ENCODE data around the gene CHMP2A.
"Not testable (repeated sequence)": the region's sequence is repeated elsewhere in the genome, so short reads cannot be mapped to it uniquely, and the experiment has no call there.

CHMP2A gene

DNA sequence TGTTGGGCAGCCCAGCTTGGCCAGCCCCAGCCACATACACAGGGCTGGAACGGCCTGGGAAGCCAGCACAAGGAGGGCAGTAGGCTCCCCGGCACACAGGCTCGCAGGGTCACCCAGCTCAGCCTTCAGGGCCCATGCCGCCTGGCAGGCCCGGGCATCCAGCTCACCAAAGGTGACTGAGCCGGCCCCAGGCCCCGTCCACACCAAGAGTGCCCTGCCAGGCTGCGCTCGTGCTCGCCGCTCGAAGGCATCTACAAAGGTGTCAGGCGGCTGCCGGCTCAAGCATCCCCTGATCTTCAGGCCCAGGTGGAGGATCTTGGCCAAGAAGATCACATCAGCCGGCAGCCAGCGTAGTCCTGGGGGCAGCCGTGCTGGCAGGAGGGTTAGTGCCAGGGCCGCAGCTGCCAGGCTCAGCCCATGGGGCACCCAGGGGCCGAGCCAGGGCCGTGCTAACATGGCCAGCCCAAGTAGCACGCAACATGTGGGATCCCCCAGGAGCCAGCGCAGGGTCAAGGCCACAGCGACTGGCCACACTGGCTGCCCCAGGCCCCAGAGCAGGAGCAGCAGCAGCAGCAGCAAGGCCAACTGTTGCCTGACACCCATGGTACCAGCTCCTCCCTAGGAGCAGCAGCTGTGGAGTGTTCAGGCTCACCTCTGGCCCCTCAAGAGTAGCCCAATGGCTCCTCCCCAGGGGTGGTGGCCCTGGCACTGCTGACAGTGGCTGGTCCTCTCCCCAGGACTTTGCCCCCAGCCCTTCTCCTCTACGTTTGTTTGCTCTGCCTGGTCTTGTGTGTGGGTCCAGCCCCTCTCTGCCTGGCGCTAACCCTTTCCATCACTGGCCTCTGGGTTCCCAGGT, 43.3 kb downstream of the CHMP2A start, which contains the start of gene SLC27A5:
SLC27A5 (minus strand) TSS at position 640 of the 856 bp plus-strand sequence; CDS start at position 603, 37 bp downstream.
- no peak for DNase-seq (ENCODE audit: low read depth)

- DNase-seq (ENCODE audit: low read depth), result no peak
Observed at GRCh38 chr19:58510084-58510862, 44.6 kb downstream of the CHMP2A start.

DNA sequence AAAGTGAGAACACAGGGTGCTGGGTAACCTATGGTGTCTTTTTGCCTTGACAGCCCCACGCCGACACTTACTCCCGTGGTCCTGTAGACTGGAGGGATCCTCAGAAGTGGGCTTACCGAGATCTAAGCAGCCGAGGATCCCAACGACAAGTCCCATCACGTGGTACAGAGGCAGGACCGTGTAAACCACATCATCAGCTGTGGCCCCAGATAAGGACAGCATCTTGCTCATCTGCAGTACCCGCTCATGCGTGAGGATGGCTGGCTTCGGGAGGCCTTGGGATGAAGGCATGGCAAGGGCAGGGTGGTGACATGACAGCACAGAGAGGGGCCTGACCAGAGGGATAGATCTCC, 45.2 kb downstream of the CHMP2A start:
- no peak for DNase-seq (ENCODE audit: low read depth)

DNA sequence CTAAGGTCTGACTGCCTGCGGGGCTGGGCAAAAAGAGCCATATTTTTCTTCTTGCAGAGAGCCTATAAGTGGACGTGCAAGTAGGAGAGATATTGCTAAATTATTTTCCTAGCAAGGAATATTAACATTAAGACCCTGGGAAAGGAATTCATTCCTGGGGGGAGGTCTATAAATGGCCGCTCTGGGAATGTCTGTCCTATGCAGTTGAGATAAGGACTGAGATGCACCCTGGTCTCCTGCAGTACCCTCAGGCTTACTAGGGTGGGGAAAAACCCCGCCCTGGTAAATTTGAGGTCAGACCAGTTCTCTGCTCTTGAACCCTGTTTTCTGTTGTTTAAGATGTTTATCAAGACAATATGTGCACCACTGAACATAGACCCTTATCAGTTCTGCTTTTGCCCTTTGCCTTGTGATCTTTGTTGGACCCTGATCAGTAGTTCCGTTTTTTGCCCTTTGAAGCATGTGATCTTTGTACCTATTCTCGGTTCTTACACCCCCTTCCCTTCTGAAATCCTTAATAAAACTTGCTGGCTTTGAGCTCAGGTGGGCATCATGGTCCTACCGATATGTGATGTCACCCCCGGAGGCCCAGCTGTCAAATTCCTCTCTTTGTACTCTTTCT, 47.2 kb downstream of the CHMP2A start:
- not testable (repeated sequence) for DNase-seq (ENCODE audit: low read depth)

Measured in activated T-cell treated with anti-CD3 and anti-CD28 coated beads for 24 hours (primary cell).